Endothelial cell of umbilical vein (primary cell): ENCODE data around the gene PRKACG. TPM values are rescaled to one million over a fixed set of nuclear protein-coding genes. Genes with fewer than 3 reads are reported as not detected.

Experiments used
- BruUV-seq: library from RNA; stranded (reverse); fragments of 400-500 nt; replicated peaks from 2 replicates; lab custom pipeline; 2021; lab: Mats Ljungman, UMichigan
- CTCF ChIA-PET: fragments of 300-600, 350-600 bp; sonication (Branson Sonifier 250); formaldehyde crosslinking; loops from one replicate; lab custom pipeline; 2021; ENCODE audit warnings: antibody characterized with exemption, inconsistent platforms; lab: Charles Lee
- POLR2A ChIA-PET: fragments of 300-600, 350-600 bp; sonication (Branson Sonifier 250); formaldehyde crosslinking; loops from one replicate; lab custom pipeline; 2021; ENCODE audit warnings: antibody characterized with exemption, inconsistent platforms; lab: Charles Lee
- DNase-seq: peaks from one replicate; pipeline ENCODE4 v3.0.0-alpha.2; 2011; ENCODE audit warnings: low read depth, low spot score
- FAIRE-seq: peaks from 2 replicates; lab custom pipeline; 2011; peaks lifted over from hg19 to GRCh38; lab: Jason Lieb, UNC
- H2AFZ ChIP-seq: 2 replicates; pipeline ENCODE4 v1.6.0; 2012; ENCODE audit warnings: low read depth, low read length, control low read depth, inconsistent platforms
- H3K27ac ChIP-seq: 2 replicates; pipeline ENCODE4 v1.5.1; 2011; ENCODE audit warnings: low read depth, mild to moderate bottlenecking, control low read depth, low read length, moderate library complexity; ENCODE audit not compliant: insufficient read depth
- H3K27me3 ChIP-seq, 2 experiments: 2 replicates each; pipeline versions ENCODE4 v1.6.0 to v1.6.1; 2011; ENCODE audit warnings: low read length in 2 of 2, mixed read lengths in 1 of 2; ENCODE audit not compliant: control insufficient read depth in 2 of 2, insufficient read depth in 2 of 2
- H3K36me3 ChIP-seq, 2 experiments: 2 replicates in 1 of 2; 3 replicates in 1 of 2; pipeline ENCODE4 v1.5.1; 2011; ENCODE audit warnings: low read length in 2 of 2, mild to moderate bottlenecking in 1 of 2, moderate library complexity in 1 of 2; ENCODE audit not compliant: control insufficient read depth in 2 of 2, insufficient read depth in 2 of 2; ENCODE audit errors: extremely low read depth in 1 of 2
- H3K4me1 ChIP-seq: 3 replicates; pipeline ENCODE4 v1.5.1; 2011; ENCODE audit warnings: mild to moderate bottlenecking, low read length; ENCODE audit not compliant: control insufficient read depth, insufficient read depth; ENCODE audit errors: extremely low read depth
- H3K4me2 ChIP-seq: 2 replicates; pipeline ENCODE4 v1.6.1; 2011; ENCODE audit warnings: low read length, control low read depth, mixed read lengths; ENCODE audit not compliant: insufficient read depth
- H3K4me3 ChIP-seq, 3 experiments: fragments of 200-600 bp in 1 of 3; sonication (generic), shearing (Covaris generic) in 1 of 3; replicated peaks in 1 of 3; 2 replicates each; pipeline ENCODE4 v1.5.1; 2011 to 2016; ENCODE audit warnings: control low read depth in 3 of 3, low read length in 3 of 3, mild to moderate bottlenecking in 2 of 3, inconsistent platforms in 1 of 3, low read depth in 1 of 3, moderate library complexity in 1 of 3; ENCODE audit not compliant: insufficient read depth in 1 of 3
- H3K79me2 ChIP-seq: 2 replicates; pipeline ENCODE4 v1.6.0; 2012; ENCODE audit warnings: low read length, inconsistent platforms; ENCODE audit not compliant: control insufficient read depth, insufficient read depth
- H3K9ac ChIP-seq: replicated peaks from 2 replicates; pipeline ENCODE3; 2011; ENCODE audit warnings: low read length, control low read depth; ENCODE audit not compliant: insufficient read depth; ENCODE audit errors: extremely low read depth
- H3K9me1 ChIP-seq: replicated peaks from 3 replicates; pipeline ENCODE4 v1.6.0; 2011; ENCODE audit warnings: mild to moderate bottlenecking, low read length; ENCODE audit not compliant: control insufficient read depth, insufficient read depth; ENCODE audit errors: extremely low read depth
- H3K9me3 ChIP-seq: replicated peaks from 2 replicates; pipeline ENCODE4 v1.5.1; 2012; ENCODE audit warnings: low read length, inconsistent platforms; ENCODE audit not compliant: control insufficient read depth, insufficient read depth
- H4K20me1 ChIP-seq: replicated peaks from 2 replicates; pipeline ENCODE3; 2011; ENCODE audit warnings: mild to moderate bottlenecking, low read length; ENCODE audit not compliant: control insufficient read depth, insufficient read depth; ENCODE audit errors: extremely low read depth
- CTCF ChIP-seq, 2 donors: IDR thresholded peaks; 1 replicate in 1 of 2; 2 replicates in 1 of 2; pipeline ENCODE4 v1.5.1; 2011; ENCODE audit warnings: low read length in 2 of 2, mild to moderate bottlenecking in 2 of 2, moderate library complexity in 2 of 2, control low read depth in 1 of 2, inconsistent platforms in 1 of 2, low read depth in 1 of 2; ENCODE audit not compliant: insufficient read depth in 1 of 2; ENCODE audit errors: extremely low read depth in 1 of 2
- EZH2 ChIP-seq: IDR thresholded peaks from 2 replicates; pipeline ENCODE4 v1.6.1; 2012; ENCODE audit warnings: borderline replicate concordance, low read depth, mild to moderate bottlenecking, moderate library complexity, low read length, inconsistent platforms; ENCODE audit not compliant: severe bottlenecking
- FOS ChIP-seq: IDR thresholded peaks from 2 replicates; pipeline ENCODE4 v1.6.1; 2011; ENCODE audit warnings: mild to moderate bottlenecking, low read length, moderate library complexity, borderline replicate concordance; ENCODE audit not compliant: insufficient read depth
- GATA2 ChIP-seq: IDR thresholded peaks from 2 replicates; pipeline ENCODE4 v1.7.0; 2011; ENCODE audit warnings: low read depth, mild to moderate bottlenecking, moderate library complexity, mixed read lengths, low read length; ENCODE audit not compliant: insufficient read length, insufficient read depth
- JUN ChIP-seq: IDR thresholded peaks from 2 replicates; pipeline ENCODE4 v1.6.1; 2011; ENCODE audit warnings: borderline replicate concordance, low read depth; ENCODE audit not compliant: insufficient read length, insufficient read depth
- MYC ChIP-seq: IDR thresholded peaks from one replicate; pipeline ENCODE4 v1.6.1; 2011; ENCODE audit warnings: mild to moderate bottlenecking, low read depth, low read length
- POLR2A ChIP-seq: IDR thresholded peaks from 2 replicates; pipeline ENCODE4 v1.6.1; 2012; ENCODE audit warnings: low read depth, mild to moderate bottlenecking, control low read depth, low read length
- POLR2AphosphoS5 ChIP-seq: IDR thresholded peaks from 2 replicates; pipeline ENCODE4 v1.6.1; 2012; ENCODE audit warnings: low read depth, mild to moderate bottlenecking, control low read depth, low read length, moderate library complexity; ENCODE audit not compliant: insufficient read depth
- dilution Hi-C: fragments of 300-500 bp; cut with MboI; formaldehyde crosslinking; loops from one replicate; pipeline ENCODE4 v1.15.0; 2019; ENCODE audit warnings: low sequenced_read_pairs; ENCODE audit not compliant: extremely low pct_ligation_motif_present
- intact Hi-C: fragments of 100-400 bp; cut with micrococcal nuclease; formaldehyde crosslinking; loops from one replicate; pipeline ENCODE4 v1.10.0; 2022
- polyA plus RNA-seq, 4 experiments: library from polyadenylated mRNA; depleted of rRNA in 3 of 4; stranded (reverse) in 3 of 4; unstranded in 1 of 4; fragments of >200 nt; gene quantifications; 2 replicates each; pipeline versions ENCODE4 v1.2.1 to v1.2.3, GENCODE V29; 2011 to 2012; ENCODE audit warnings: missing spikeins in 1 of 4
- total RNA-seq: library from RNA; stranded (reverse); gene quantifications from 2 replicates; pipeline ENCODE4 v1.2.3, GENCODE V29; 2021
- TF ChIP-seq, protein P1 (sequence below): IDR thresholded peaks from 2 replicates; pipeline ENCODE4 v1.6.1; 2011; ENCODE audit not compliant: insufficient read depth, insufficient read length

The PRKACG gene
- total and polyA plus RNA-seq, 2 donors (not counting 3 experiments of a cell fraction or from before 2014, with no cell fraction given), result not detected

DNA sequence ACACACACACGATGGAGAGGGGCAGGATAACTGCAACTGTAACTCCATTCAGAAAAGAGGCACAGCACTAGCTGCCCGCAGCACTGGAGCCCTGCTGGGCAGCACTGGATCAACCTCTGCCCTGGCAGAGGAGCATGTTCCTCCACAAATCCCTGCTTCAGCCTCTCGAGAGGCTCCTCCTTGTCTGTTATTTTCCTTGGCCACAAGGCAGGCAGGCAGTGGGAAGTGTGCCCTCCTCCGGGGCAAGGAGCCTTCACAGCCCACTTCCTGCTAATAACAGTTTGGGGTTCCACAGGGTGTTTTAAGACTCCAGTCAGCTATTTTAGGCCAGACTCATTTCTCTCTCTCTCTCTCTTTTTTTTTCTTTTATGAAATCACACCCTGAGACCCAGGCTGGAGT is 33.5 kb upstream of the PRKACG start:
- ChIA-PET CTCF (interaction anchor here (0.9 to 2.0 kb wide), 3 partner anchors 12 to 146 kb away, joined by 3 to 7 read pairs (median 4); partner anchors contain the start of gene FXN), POLR2A (no interaction called here)
- Histone ChIP-seq H3K79me2 (peaks cover 3% of the 10 kb centered on the region), H3K9ac (no peak overlapping the region), H3K36me3 (peaks cover 0 to 6% of the 10 kb centered on the region in 2 experiments), H3K4me3 (no peak overlapping the region), H4K20me1 (no peaks in the 10 kb centered on the region), H3K27me3 (no peaks in the 10 kb centered on the region), H3K9me3 (no peaks in the 10 kb centered on the region), H3K4me2 (no peak overlapping the region), H3K9me1 (no peaks in the 10 kb centered on the region), H3K27ac (no peak overlapping the region), H2AFZ (no peak overlapping the region), H3K4me1 (peaks cover 6% of the 10 kb centered on the region)
- no TSS peak for BruUV-seq
- no peak for FAIRE-seq
- intact Hi-C loops (no loop called here), dilution Hi-C loops (no loop called here)
- peak; percentile 25 for DNase-seq
- TF ChIP-seq JUN (no peak), CTCF (IDR thresholded peaks at IDR 0.05; ENCODE audit: extremely low read depth in 1 of 2, insufficient read depth in 1 of 2, low read depth in 1 of 2, low read length in 2 of 2) (no peak), EZH2 (no peak), FOS (no peak), GATA2 (no peak), MYC (no peak), POLR2A (no peak), POLR2AphosphoS5 (no peak)
- TF ChIP-seq, protein P1, sequence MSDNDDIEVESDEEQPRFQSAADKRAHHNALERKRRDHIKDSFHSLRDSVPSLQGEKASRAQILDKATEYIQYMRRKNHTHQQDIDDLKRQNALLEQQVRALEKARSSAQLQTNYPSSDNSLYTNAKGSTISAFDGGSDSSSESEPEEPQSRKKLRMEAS, result no peak
